Natural killer cell (primary cell): ENCODE measurements around the gene CETN1. TPM values are rescaled to one million over a fixed set of nuclear protein-coding genes. Genes with fewer than 3 reads are reported as not detected.

ENCODE experiments used
- ATAC-seq, 3 donors: fragments of 150-1000 bp in 2 of 3; fragments of 200-7000 bp in 1 of 3; cut with Tn5 transposase; 1 replicate in 1 of 3; 2 replicates in 2 of 3; pipeline ENCODE4 v1.10.0; 2021; ENCODE audit warnings: mild to moderate bottlenecking in 2 of 3, moderate library complexity in 2 of 3
- DNase-seq, 2 donors: peaks; one replicate each; pipeline versions ENCODE4 v3.0.0 to v3.0.0-alpha.2; 2013 to 2021; ENCODE audit warnings: mixed read lengths in 1 of 2
- H3K27ac ChIP-seq: one replicate; pipeline ENCODE4 v1.5.1; 2013; ENCODE audit warnings: mild to moderate bottlenecking, low read length
- H3K27me3 ChIP-seq: one replicate; pipeline ENCODE4 v1.6.1; 2013; ENCODE audit warnings: low read length; ENCODE audit not compliant: control insufficient read depth, insufficient read depth
- H3K36me3 ChIP-seq: one replicate; pipeline ENCODE4 v1.6.1; 2013; ENCODE audit warnings: low read length; ENCODE audit not compliant: control insufficient read depth, insufficient read depth
- H3K4me1 ChIP-seq: one replicate; pipeline ENCODE4 v1.6.1; 2013; ENCODE audit warnings: low read length; ENCODE audit not compliant: control insufficient read depth, insufficient read depth
- H3K4me3 ChIP-seq: one replicate; pipeline ENCODE4 v1.5.1; 2013; ENCODE audit warnings: low read length
- H3K9me3 ChIP-seq: one replicate; pipeline ENCODE4 v1.6.1; 2013; ENCODE audit warnings: low read length; ENCODE audit not compliant: control insufficient read depth, insufficient read depth
- H3K27ac Mint-ChIP-seq, 2 donors: one replicate each; pipeline ENCODE4 v1.8.0; 2022; ENCODE audit warnings: mild to moderate bottlenecking in 2 of 2, mixed read lengths in 2 of 2, moderate library complexity in 1 of 2
- H3K27me3 Mint-ChIP-seq, 2 donors: one replicate each; pipeline ENCODE4 v1.8.0; 2022; ENCODE audit warnings: low read depth in 2 of 2, mixed read lengths in 2 of 2
- H3K36me3 Mint-ChIP-seq: one replicate; pipeline ENCODE4 v1.8.0; 2022; ENCODE audit warnings: mixed read lengths
- H3K4me1 Mint-ChIP-seq, 2 donors: one replicate each; pipeline ENCODE4 v1.8.0; 2022; ENCODE audit warnings: mixed read lengths in 2 of 2
- H3K4me3 Mint-ChIP-seq: one replicate; pipeline ENCODE4 v1.8.0; 2022; ENCODE audit warnings: mild to moderate bottlenecking, moderate library complexity, mixed read lengths
- H3K9me3 Mint-ChIP-seq, 2 donors: one replicate each; pipeline ENCODE4 v1.8.0; 2022; ENCODE audit warnings: mixed read lengths in 2 of 2
- WGBS: methylation state at CpG from one replicate; pipeline ENCODE4 v1.1.7; 2013; ENCODE audit warnings: missing lambda C conversion rate; ENCODE audit not compliant: insufficient coverage; 5-methylcytosine and 5-hydroxymethylcytosine counted together
- intact Hi-C: fragments of 100-400 bp; cut with micrococcal nuclease; formaldehyde crosslinking; loops from one replicate; pipeline ENCODE4 v1.14.2; 2022
- total RNA-seq, 4 donors: library from RNA; stranded (reverse); fragments of 120-200 nt in 1 of 4; gene quantifications; one replicate each; pipeline versions ENCODE4 v1.2.3 to v1.2.4, GENCODE V29; 2013 to 2022
- TF ChIP-seq, protein P1 (sequence below): fragments of 200-600 bp; IDR thresholded peaks from one replicate; pipeline ENCODE4 v1.8.0; 2022; ENCODE audit warnings: antibody characterized with exemption

Gene CETN1
- total RNA-seq, 3 donors from 2014 or later (not counting 1 experiment from before 2014, with no cell fraction given), result not detected

GRCh38 chr18:600107-600506, 19.9 kb downstream of the CETN1 start:
- H3K27ac Mint-ChIP-seq, result no peak overlapping the region
- peaks cover 10 to 21% of the 10 kb centered on the region in 2 donors for H3K27me3 Mint-ChIP-seq
- no peak overlapping the region for H3K4me3 Mint-ChIP-seq
- H3K9me3 Mint-ChIP-seq, result no peaks in the 10 kb centered on the region
- no peak overlapping the region for H3K27ac ChIP-seq
- intact Hi-C loops, result no loop called here
- H3K4me1 Mint-ChIP-seq, result peaks cover 0 to 4% of the 10 kb centered on the region in 2 donors
- DNase-seq (no peak), ATAC-seq (no peak)
- H3K4me1 ChIP-seq, result peaks cover 11% of the 10 kb centered on the region
- no peaks in the 10 kb centered on the region for H3K36me3 Mint-ChIP-seq
- peaks cover 8% of the 10 kb centered on the region for H3K27me3 ChIP-seq
- H3K9me3 ChIP-seq, result peaks cover 7% of the 10 kb centered on the region
- H3K4me3 ChIP-seq, result no peak overlapping the region
- TF ChIP-seq, protein P1, sequence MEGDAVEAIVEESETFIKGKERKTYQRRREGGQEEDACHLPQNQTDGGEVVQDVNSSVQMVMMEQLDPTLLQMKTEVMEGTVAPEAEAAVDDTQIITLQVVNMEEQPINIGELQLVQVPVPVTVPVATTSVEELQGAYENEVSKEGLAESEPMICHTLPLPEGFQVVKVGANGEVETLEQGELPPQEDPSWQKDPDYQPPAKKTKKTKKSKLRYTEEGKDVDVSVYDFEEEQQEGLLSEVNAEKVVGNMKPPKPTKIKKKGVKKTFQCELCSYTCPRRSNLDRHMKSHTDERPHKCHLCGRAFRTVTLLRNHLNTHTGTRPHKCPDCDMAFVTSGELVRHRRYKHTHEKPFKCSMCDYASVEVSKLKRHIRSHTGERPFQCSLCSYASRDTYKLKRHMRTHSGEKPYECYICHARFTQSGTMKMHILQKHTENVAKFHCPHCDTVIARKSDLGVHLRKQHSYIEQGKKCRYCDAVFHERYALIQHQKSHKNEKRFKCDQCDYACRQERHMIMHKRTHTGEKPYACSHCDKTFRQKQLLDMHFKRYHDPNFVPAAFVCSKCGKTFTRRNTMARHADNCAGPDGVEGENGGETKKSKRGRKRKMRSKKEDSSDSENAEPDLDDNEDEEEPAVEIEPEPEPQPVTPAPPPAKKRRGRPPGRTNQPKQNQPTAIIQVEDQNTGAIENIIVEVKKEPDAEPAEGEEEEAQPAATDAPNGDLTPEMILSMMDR, result no peak
- no peaks in the 10 kb centered on the region for H3K36me3 ChIP-seq
- WGBS, result 86% methylated on average over 2 of the region's 3 CpGs

GRCh38 chr18:604771-605170, 24.6 kb downstream of the CETN1 start:
- Histone ChIP-seq H3K4me1 (no peaks in the 10 kb centered on the region), H3K4me3 (no peak overlapping the region), H3K9me3 (no peaks in the 10 kb centered on the region), H3K27ac (no peak overlapping the region), H3K36me3 (no peaks in the 10 kb centered on the region), H3K27me3 (no peaks in the 10 kb centered on the region)
- H3K4me1 Mint-ChIP-seq, result no peaks in the 10 kb centered on the region
- peaks cover 6 to 16% of the 10 kb centered on the region in 2 donors for H3K27me3 Mint-ChIP-seq
- DNase-seq (no peak), ATAC-seq (no peak)
- no peaks in the 10 kb centered on the region for H3K36me3 Mint-ChIP-seq
- TF ChIP-seq, protein P1, result no peak
- 90% methylated on average over 8 of the region's 8 CpGs for WGBS
- H3K9me3 Mint-ChIP-seq, result no peaks in the 10 kb centered on the region
- no peak overlapping the region for H3K4me3 Mint-ChIP-seq
- H3K27ac Mint-ChIP-seq, result no peak overlapping the region
- intact Hi-C loops, result no loop called here

- H3K4me3 Mint-ChIP-seq, result no peak overlapping the region
- 74% methylated on average over 5 of the region's 7 CpGs for WGBS
- no peak for ATAC-seq
- DNase-seq, result no peak
- H3K4me1 Mint-ChIP-seq, result no peaks in the 10 kb centered on the region
- Histone ChIP-seq H3K27ac (no peak overlapping the region), H3K4me3 (no peak overlapping the region), H3K27me3 (no peaks in the 10 kb centered on the region), H3K9me3 (no peaks in the 10 kb centered on the region), H3K4me1 (no peaks in the 10 kb centered on the region), H3K36me3 (no peaks in the 10 kb centered on the region)
- H3K9me3 Mint-ChIP-seq, result no peaks in the 10 kb centered on the region
- H3K27me3 Mint-ChIP-seq, result peaks cover 7 to 19% of the 10 kb centered on the region in 2 donors
- intact Hi-C loops, result no loop called here
- H3K27ac Mint-ChIP-seq, result no peak overlapping the region
- TF ChIP-seq, protein P1, result no peak
- H3K36me3 Mint-ChIP-seq, result no peaks in the 10 kb centered on the region
Measured at GRCh38 chr18:607930-608329, 27.8 kb downstream of the CETN1 start.

DNA sequence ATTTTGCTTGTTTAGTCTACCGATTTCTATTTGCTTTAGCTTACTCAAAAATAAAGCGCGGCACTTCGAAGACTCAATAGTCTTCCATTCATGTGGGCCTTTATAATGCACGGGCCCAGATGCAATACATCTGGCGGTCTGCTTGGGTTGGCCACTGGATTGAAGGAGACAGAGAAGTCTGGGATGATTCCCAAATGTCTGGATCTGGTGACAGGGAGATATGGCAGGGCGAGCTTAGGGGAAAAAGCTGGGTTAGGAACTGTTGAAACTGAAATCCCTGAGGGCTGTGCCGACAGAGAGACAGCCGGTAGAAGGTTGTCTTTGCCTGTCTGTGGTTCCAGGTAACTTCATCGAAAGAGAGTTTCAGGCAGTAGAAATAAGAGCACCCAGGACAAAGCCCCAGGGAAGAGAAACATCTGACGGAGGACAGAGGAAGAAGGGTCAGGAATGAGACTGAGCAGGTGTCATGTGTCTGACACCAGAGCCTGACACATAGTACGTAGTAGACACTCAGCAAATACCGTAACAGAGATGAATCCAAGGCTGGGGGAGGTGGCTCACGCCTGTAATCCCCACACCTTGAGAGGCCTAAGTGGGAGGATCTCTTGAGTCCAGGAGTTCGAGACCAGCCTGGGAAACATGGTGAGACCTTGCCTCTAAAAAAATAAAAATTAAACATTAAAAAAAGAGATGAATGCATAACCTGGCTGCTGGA, 30.2 kb downstream of the CETN1 start:
- no peak for ATAC-seq
- Histone ChIP-seq H3K36me3 (no peaks in the 10 kb centered on the region), H3K4me3 (no peak overlapping the region), H3K9me3 (no peaks in the 10 kb centered on the region), H3K27me3 (no peaks in the 10 kb centered on the region), H3K27ac (no peak overlapping the region), H3K4me1 (peaks cover 2% of the 10 kb centered on the region)
- TF ChIP-seq, protein P1, result no peak
- Mint-ChIP-seq H3K9me3 (no peaks in the 10 kb centered on the region), H3K27ac (no peak overlapping the region), H3K36me3 (no peaks in the 10 kb centered on the region), H3K4me3 (no peak overlapping the region), H3K4me1 (no peaks in the 10 kb centered on the region), H3K27me3 (peaks cover 7 to 21% of the 10 kb centered on the region in 2 donors)
- no peak for DNase-seq
- intact Hi-C loops, result no loop called here
- WGBS, result 85% methylated on average over 14 of the region's 15 CpGs
